ENCODE results near the gene ZC2HC1B.

- TF ChIP-seq CTCF (tag by site-specific recombination; IDR thresholded peaks at IDR 0.05) (no peak), ZNF433 (tag by site-specific recombination; IDR thresholded peaks at IDR 0.05; ENCODE audit: low read depth) (no peak), ZNF26 (tag by site-specific recombination; IDR thresholded peaks at IDR 0.05) (no peak), ZNF223 (tag by site-specific recombination; IDR thresholded peaks at IDR 0.05) (no peak)
Observed at GRCh38 chr6:143840595-143841265, 23.5 kb upstream of the ZC2HC1B start.

Measured in HEK293 (cell line).